DND-41 (cell line): Measurements from ENCODE around the gene TTC1.

Experiments
- EZH2 ChIP-seq: IDR thresholded peaks from 3 replicates; pipeline ENCODE4 v1.6.1; 2012; ENCODE audit warnings: borderline replicate concordance, low read depth, mild to moderate bottlenecking, moderate library complexity, low read length, inconsistent platforms; ENCODE audit not compliant: severe bottlenecking
- TF ChIP-seq, protein P1 (sequence below): IDR thresholded peaks from 2 replicates; pipeline ENCODE4 v1.5.1; 2012; ENCODE audit warnings: borderline replicate concordance, low read length, moderate library complexity, mild to moderate bottlenecking; ENCODE audit not compliant: poor library complexity, severe bottlenecking; ENCODE audit errors: extremely low read depth

DNA sequence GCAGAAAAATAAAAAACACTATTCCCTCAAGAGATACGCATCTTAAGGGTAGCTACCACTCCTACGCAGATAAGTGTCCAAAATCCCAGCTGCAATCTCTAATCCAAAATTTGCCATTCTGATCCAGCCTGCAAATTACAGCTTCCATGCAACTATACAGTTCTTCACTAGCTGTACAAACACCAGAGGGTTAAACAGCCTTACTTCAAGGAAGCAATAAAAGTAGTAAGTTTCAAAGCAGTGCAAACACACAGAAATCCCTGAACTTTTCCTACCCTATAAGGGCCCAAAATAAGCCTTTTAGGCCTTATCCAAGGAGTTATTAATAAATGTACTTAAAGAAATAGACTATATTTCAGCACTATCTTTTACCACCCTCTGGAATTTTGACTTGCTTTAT lies 70.8 kb downstream of the TTC1 start:
- TF ChIP-seq, protein P1, sequence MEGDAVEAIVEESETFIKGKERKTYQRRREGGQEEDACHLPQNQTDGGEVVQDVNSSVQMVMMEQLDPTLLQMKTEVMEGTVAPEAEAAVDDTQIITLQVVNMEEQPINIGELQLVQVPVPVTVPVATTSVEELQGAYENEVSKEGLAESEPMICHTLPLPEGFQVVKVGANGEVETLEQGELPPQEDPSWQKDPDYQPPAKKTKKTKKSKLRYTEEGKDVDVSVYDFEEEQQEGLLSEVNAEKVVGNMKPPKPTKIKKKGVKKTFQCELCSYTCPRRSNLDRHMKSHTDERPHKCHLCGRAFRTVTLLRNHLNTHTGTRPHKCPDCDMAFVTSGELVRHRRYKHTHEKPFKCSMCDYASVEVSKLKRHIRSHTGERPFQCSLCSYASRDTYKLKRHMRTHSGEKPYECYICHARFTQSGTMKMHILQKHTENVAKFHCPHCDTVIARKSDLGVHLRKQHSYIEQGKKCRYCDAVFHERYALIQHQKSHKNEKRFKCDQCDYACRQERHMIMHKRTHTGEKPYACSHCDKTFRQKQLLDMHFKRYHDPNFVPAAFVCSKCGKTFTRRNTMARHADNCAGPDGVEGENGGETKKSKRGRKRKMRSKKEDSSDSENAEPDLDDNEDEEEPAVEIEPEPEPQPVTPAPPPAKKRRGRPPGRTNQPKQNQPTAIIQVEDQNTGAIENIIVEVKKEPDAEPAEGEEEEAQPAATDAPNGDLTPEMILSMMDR: no peak
- TF ChIP-seq EZH2: no peak
